IPS-15b (cell line): Measurements from ENCODE around the gene WDR73.

Experiments
- H3K27me3 ChIP-seq: one replicate; pipeline ENCODE4 v1.6.1; 2013; ENCODE audit warnings: low read length; ENCODE audit not compliant: control insufficient read depth, insufficient read depth
- H3K36me3 ChIP-seq: one replicate; pipeline ENCODE4 v1.6.1; 2013; ENCODE audit warnings: low read length; ENCODE audit not compliant: control insufficient read depth, insufficient read depth
- H3K4me1 ChIP-seq: one replicate; pipeline ENCODE4 v1.6.1; 2013; ENCODE audit warnings: mild to moderate bottlenecking, low read length; ENCODE audit not compliant: control insufficient read depth, insufficient read depth
- H3K4me3 ChIP-seq: one replicate; pipeline ENCODE4 v1.5.1; 2013; ENCODE audit warnings: low read depth, low read length
- H3K9ac ChIP-seq: one replicate; pipeline ENCODE4 v1.6.1; 2013; ENCODE audit warnings: low read depth, mild to moderate bottlenecking, low read length
- H3K9me3 ChIP-seq: one replicate; pipeline ENCODE4 v1.6.1; 2013; ENCODE audit warnings: mild to moderate bottlenecking, low read length; ENCODE audit not compliant: control insufficient read depth, insufficient read depth

The WDR73 gene

GRCh38 chr15:84595660-84596059 lies 58.4 kb downstream of the WDR73 start:
- Histone ChIP-seq H3K36me3 (no peaks in the 10 kb centered on the region), H3K9me3 (no peaks in the 10 kb centered on the region), H3K27me3 (peaks cover 10% of the 10 kb centered on the region), H3K4me3 (no peak overlapping the region), H3K4me1 (peaks cover 12% of the 10 kb centered on the region), H3K9ac (no peak overlapping the region)

- Histone ChIP-seq H3K36me3 (no peaks in the 10 kb centered on the region), H3K27me3 (peaks cover 10% of the 10 kb centered on the region), H3K9me3 (no peaks in the 10 kb centered on the region), H3K9ac (no peak overlapping the region), H3K4me1 (peaks cover 12% of the 10 kb centered on the region), H3K4me3 (no peak overlapping the region)
These were observed 59.3 kb downstream of the WDR73 start for GRCh38 chr15:84594617-84595290.

GRCh38 chr15:84591815-84592214 lies 62.3 kb downstream of the WDR73 start:
- peaks cover 19% of the 10 kb centered on the region for H3K27me3 ChIP-seq
- H3K9ac ChIP-seq, result no peak overlapping the region
- H3K4me1 ChIP-seq, result peaks cover 21% of the 10 kb centered on the region
- no peaks in the 10 kb centered on the region for H3K9me3 ChIP-seq
- H3K36me3 ChIP-seq, result no peaks in the 10 kb centered on the region
- H3K4me3 ChIP-seq, result no peak overlapping the region

GRCh38 chr15:84590406-84590805 lies 63.7 kb downstream of the WDR73 start:
- Histone ChIP-seq H3K27me3 (peaks cover 16% of the 10 kb centered on the region), H3K4me3 (no peak overlapping the region), H3K36me3 (no peaks in the 10 kb centered on the region), H3K9me3 (no peaks in the 10 kb centered on the region), H3K4me1 (peaks cover 21% of the 10 kb centered on the region), H3K9ac (no peak overlapping the region)
